ENCODE results near the gene VSIG10L. TPM values are rescaled to one million over a fixed set of nuclear protein-coding genes. Genes with fewer than 3 reads are reported as not detected.

The VSIG10L gene
- total RNA-seq, 1 donor from 2014 or later = 1.5 TPM

DNA sequence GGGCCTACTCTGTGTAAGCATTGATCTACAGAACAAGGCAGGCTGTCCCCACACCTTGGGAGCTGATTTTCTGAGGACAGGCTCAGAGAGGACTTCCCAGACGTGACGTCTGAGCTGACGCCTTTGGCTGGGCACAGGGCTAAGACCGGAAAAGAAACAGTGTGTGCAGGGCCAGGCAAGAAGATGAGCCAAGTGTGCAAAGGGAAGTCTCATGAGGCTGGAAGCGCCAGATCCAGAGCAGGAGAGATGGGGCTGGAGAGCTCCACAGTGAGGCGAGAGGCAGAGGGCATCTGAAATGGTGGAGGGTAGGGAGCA is 17.8 kb downstream of the VSIG10L start:
- H3K4me3 ChIP-seq (ENCODE audit: low read depth, low read length) = no peak overlapping the region

DNA sequence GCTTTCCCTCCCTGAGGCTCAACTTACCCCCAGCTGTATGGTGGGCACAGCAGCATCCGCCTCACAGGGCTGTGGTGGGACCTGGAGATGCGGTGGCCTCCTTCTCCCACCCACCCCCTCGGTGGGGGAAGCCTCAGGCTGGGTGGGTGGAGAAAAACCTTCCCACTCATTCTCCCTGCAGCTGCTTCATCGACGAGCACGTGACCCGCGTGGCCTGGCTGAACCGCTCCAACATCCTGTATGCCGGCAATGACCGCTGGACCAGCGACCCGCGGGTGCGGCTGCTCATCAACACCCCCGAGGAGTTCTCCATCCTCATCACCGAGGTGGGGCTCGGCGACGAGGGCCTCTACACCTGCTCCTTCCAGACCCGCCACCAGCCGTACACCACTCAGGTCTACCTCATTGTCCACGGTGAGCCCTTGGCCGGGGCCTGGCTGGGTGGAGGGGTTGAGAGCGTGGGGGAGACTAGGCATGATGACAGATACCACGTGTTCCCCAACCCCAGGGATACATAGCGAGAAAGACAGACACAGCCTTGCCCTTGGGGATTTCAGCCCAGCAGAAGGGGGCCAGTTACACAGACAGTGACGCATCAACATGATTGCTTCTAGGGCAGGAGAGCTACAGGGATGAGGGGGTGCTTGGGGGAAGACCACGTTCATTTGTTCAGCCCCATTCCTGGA is 18.3 kb downstream of the VSIG10L start:
- H3K27me3 ChIP-seq (ENCODE audit: control insufficient read depth, insufficient read depth, low read length) = peaks cover 19% of the 10 kb centered on the region
- TF ChIP-seq, protein P1, sequence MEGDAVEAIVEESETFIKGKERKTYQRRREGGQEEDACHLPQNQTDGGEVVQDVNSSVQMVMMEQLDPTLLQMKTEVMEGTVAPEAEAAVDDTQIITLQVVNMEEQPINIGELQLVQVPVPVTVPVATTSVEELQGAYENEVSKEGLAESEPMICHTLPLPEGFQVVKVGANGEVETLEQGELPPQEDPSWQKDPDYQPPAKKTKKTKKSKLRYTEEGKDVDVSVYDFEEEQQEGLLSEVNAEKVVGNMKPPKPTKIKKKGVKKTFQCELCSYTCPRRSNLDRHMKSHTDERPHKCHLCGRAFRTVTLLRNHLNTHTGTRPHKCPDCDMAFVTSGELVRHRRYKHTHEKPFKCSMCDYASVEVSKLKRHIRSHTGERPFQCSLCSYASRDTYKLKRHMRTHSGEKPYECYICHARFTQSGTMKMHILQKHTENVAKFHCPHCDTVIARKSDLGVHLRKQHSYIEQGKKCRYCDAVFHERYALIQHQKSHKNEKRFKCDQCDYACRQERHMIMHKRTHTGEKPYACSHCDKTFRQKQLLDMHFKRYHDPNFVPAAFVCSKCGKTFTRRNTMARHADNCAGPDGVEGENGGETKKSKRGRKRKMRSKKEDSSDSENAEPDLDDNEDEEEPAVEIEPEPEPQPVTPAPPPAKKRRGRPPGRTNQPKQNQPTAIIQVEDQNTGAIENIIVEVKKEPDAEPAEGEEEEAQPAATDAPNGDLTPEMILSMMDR (IDR thresholded peaks at IDR 0.05; ENCODE audit: insufficient read depth, low read length, poor library complexity, severe bottlenecking) = no peak
- no peak for DNase-seq (ENCODE audit: low read depth)
- no peak overlapping the region for H3K4me3 ChIP-seq (ENCODE audit: low read depth, low read length)
- no peaks in the 10 kb centered on the region for H3K36me3 ChIP-seq (ENCODE audit: control insufficient read depth, insufficient read depth, low read length)

More for the DNA sequence above, 17.8 kb downstream of the VSIG10L start:
- Histone ChIP-seq H3K36me3 (ENCODE audit: control insufficient read depth, insufficient read depth, low read length) (no peaks in the 10 kb centered on the region), H3K27me3 (ENCODE audit: control insufficient read depth, insufficient read depth, low read length) (peaks cover 19% of the 10 kb centered on the region)
- no peak for DNase-seq (ENCODE audit: low read depth)
- TF ChIP-seq, protein P1 (IDR thresholded peaks at IDR 0.05; ENCODE audit: insufficient read depth, low read length, poor library complexity, severe bottlenecking) = no peak

DNA sequence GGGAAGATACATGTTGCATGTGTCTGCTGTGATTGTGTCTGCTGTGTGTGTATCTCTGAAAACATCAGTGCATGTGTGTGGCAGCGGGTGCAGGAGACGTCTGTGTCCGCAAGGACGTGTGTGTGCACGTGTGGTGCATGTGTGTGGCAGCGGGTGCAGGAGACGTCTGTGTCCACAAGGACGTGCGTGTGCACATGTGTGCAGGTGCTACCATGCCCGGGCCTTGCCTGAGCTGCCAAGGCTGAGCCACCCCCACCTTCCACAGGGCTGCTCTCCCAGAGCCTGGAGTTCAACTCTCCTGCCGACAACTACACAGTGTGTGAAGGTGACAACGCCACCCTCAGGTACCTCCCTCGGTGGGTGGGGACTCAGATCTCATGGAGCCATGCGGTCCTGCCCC is 20.1 kb downstream of the VSIG10L start:
- no peak overlapping the region for H3K4me3 ChIP-seq (ENCODE audit: low read depth, low read length)
- peaks cover 5% of the 10 kb centered on the region for H3K27me3 ChIP-seq (ENCODE audit: control insufficient read depth, insufficient read depth, low read length)
- no peak for DNase-seq (ENCODE audit: low read depth)
- no peaks in the 10 kb centered on the region for H3K36me3 ChIP-seq (ENCODE audit: control insufficient read depth, insufficient read depth, low read length)
- TF ChIP-seq, protein P1 (IDR thresholded peaks at IDR 0.05; ENCODE audit: insufficient read depth, low read length, poor library complexity, severe bottlenecking) = no peak

DNA sequence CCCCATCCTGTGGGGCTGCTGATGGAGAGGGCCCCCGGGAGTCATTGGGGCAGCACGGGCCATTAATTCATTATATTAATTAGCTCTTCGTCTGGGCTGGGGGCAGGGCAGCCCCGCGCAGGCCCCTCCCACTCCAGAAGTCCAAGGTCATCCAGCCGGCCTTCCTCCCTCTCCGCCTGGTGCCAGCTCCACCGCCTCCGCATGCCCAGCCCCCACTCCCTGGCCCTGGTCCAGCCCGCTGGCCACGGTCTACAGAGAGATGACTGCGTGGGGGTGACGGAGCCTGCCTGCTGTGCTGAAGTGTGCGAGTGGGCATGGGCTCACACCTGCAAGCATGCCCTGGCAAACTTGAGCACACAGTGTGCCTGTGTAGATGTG is 21.7 kb downstream of the VSIG10L start:
- DNase-seq (ENCODE audit: low read depth) = no peak
- Histone ChIP-seq H3K27me3 (ENCODE audit: control insufficient read depth, insufficient read depth, low read length) (peaks cover 2% of the 10 kb centered on the region), H3K36me3 (ENCODE audit: control insufficient read depth, insufficient read depth, low read length) (no peaks in the 10 kb centered on the region)

DNA sequence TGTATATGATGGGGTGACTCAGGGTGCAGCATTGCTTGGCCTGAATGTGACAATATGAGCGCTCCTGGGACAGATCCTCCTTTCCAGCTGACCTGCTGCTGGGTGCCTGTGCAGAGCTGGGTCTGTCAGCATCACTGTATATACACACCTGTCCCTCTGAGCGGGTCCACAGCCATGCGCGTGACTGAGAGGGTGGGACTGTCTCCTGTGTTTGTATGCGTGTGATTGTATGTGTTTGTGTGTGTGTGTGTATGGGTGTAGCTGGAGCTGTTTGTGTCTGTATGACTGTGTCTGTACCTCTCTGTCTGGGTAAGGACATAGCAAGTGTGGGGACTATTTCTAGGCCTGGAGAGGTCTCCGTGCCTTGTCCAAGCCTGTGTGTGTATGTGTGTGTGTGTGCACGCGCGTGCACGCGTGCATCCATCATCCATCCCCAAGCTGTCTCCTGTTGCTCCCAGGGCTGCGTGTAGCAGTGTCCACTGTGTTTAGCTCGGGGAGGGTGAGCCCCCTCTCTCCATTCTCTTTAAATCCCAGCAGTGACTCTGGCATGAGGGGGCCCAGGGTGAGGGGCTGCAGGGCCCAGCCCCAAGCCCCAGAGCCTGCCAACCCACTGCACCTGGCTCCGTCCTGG is 22.2 kb downstream of the VSIG10L start:
- DNase-seq (ENCODE audit: low read depth) = no peak
- Histone ChIP-seq H3K27me3 (ENCODE audit: control insufficient read depth, insufficient read depth, low read length) (peaks cover 2% of the 10 kb centered on the region), H3K36me3 (ENCODE audit: control insufficient read depth, insufficient read depth, low read length) (no peaks in the 10 kb centered on the region), H3K4me3 (ENCODE audit: low read depth, low read length) (no peak overlapping the region)
- TF ChIP-seq, protein P1 (IDR thresholded peaks at IDR 0.05; ENCODE audit: insufficient read depth, low read length, poor library complexity, severe bottlenecking) = no peak

More for the DNA sequence above, 21.7 kb downstream of the VSIG10L start:
- no peak overlapping the region for H3K4me3 ChIP-seq (ENCODE audit: low read depth, low read length)
- TF ChIP-seq, protein P1 (IDR thresholded peaks at IDR 0.05; ENCODE audit: insufficient read depth, low read length, poor library complexity, severe bottlenecking) = no peak

All from kidney epithelial cell (primary cell).